CD14-positive monocyte (primary cell): ENCODE results near the gene GGA2. TPM values are rescaled to one million over a fixed set of nuclear protein-coding genes. Genes with fewer than 3 reads are reported as not detected.

Source experiments
- DNase-seq, 3 donors: peaks; one replicate each; pipeline ENCODE4 v3.0.0-alpha.2; 2011 to 2022
- H2AFZ ChIP-seq: 2 replicates; pipeline ENCODE4 v1.6.0; 2012; ENCODE audit warnings: mild to moderate bottlenecking, low read depth, low read length, inconsistent platforms; ENCODE audit not compliant: insufficient read depth, poor library complexity, severe bottlenecking
- H3K27ac ChIP-seq, 2 donors: 1 replicate in 1 of 2; 2 replicates in 1 of 2; pipeline ENCODE4 v1.5.1; 2012 to 2013; ENCODE audit warnings: low read length in 2 of 2, control low read depth in 1 of 2, inconsistent platforms in 1 of 2, low read depth in 1 of 2, mild to moderate bottlenecking in 1 of 2
- H3K27me3 ChIP-seq, 2 donors: one replicate each; pipeline versions ENCODE4 v1.6.0 to v1.6.1; 2011 to 2013; ENCODE audit warnings: low read length in 2 of 2; ENCODE audit not compliant: control insufficient read depth in 2 of 2, insufficient read depth in 2 of 2
- H3K36me3 ChIP-seq, 2 donors: replicated peaks in 1 of 2; 1 replicate in 1 of 2; 2 replicates in 1 of 2; pipeline versions ENCODE4 v1.5.1 to v1.6.1; 2012 to 2013; ENCODE audit warnings: low read length in 2 of 2, control low read depth in 1 of 2, inconsistent platforms in 1 of 2, mild to moderate bottlenecking in 1 of 2; ENCODE audit not compliant: insufficient read depth in 2 of 2, control insufficient read depth in 1 of 2
- H3K4me1 ChIP-seq, 2 donors: 1 replicate in 1 of 2; 2 replicates in 1 of 2; pipeline versions ENCODE4 v1.5.1 to v1.6.1; 2012 to 2013; ENCODE audit warnings: low read length in 2 of 2, control low read depth in 1 of 2, inconsistent platforms in 1 of 2, mild to moderate bottlenecking in 1 of 2, moderate library complexity in 1 of 2; ENCODE audit not compliant: insufficient read depth in 2 of 2, control insufficient read depth in 1 of 2
- H3K4me2 ChIP-seq: replicated peaks from 2 replicates; pipeline ENCODE3; 2012; ENCODE audit warnings: low read length, moderate library complexity, mild to moderate bottlenecking; ENCODE audit not compliant: poor library complexity, severe bottlenecking; ENCODE audit errors: extremely low read depth
- H3K4me3 ChIP-seq, 3 experiments: fragments of 200-600 bp in 1 of 3; sonication (generic) in 1 of 3; replicated peaks in 1 of 3; 1 replicate in 2 of 3; 2 replicates in 1 of 3; pipeline ENCODE4 v1.5.1; 2011 to 2013; ENCODE audit warnings: low read length in 3 of 3, mild to moderate bottlenecking in 3 of 3, control low read depth in 2 of 3, low read depth in 2 of 3, inconsistent platforms in 1 of 3, moderate library complexity in 1 of 3
- H3K79me2 ChIP-seq: 2 replicates; pipeline ENCODE4 v1.6.0; 2012; ENCODE audit warnings: mild to moderate bottlenecking, control low read depth, inconsistent platforms, low read length, moderate library complexity; ENCODE audit not compliant: insufficient read depth
- H3K9ac ChIP-seq: 2 replicates; pipeline ENCODE4 v1.6.0; 2017; ENCODE audit warnings: low read length, mild to moderate bottlenecking; ENCODE audit not compliant: insufficient read depth, poor library complexity, severe bottlenecking
- H3K9me3 ChIP-seq, 2 donors: replicated peaks in 1 of 2; 1 replicate in 1 of 2; 2 replicates in 1 of 2; pipeline versions ENCODE4 v1.5.1 to v1.6.1; 2012 to 2013; ENCODE audit warnings: low read length in 2 of 2, control low read depth in 1 of 2; ENCODE audit not compliant: control insufficient read depth in 1 of 2, insufficient read depth in 1 of 2
- H4K20me1 ChIP-seq: 2 replicates; pipeline ENCODE4 v1.6.0; 2012; ENCODE audit warnings: mild to moderate bottlenecking, low read length, control low read depth, moderate library complexity; ENCODE audit not compliant: insufficient read depth
- H3K27ac Mint-ChIP-seq, 7 donors: one replicate each; pipeline ENCODE4 v1.8.0; 2020; ENCODE audit warnings: mild to moderate bottlenecking in 7 of 7, mixed read lengths in 7 of 7, moderate library complexity in 6 of 7, inconsistent platforms in 2 of 7
- H3K27me3 Mint-ChIP-seq, 3 donors: one replicate each; pipeline ENCODE4 v1.8.0; 2021 to 2022; ENCODE audit warnings: low read depth in 3 of 3, mild to moderate bottlenecking in 3 of 3, mixed read lengths in 3 of 3, moderate library complexity in 3 of 3, inconsistent platforms in 1 of 3
- H3K36me3 Mint-ChIP-seq, 2 donors: one replicate each; pipeline ENCODE4 v1.8.0; 2020; ENCODE audit warnings: mixed read lengths in 2 of 2, inconsistent platforms in 1 of 2, mild to moderate bottlenecking in 1 of 2
- H3K4me1 Mint-ChIP-seq: one replicate; pipeline ENCODE4 v1.8.0; 2020; ENCODE audit warnings: mild to moderate bottlenecking, mixed read lengths
- H3K4me3 Mint-ChIP-seq, 2 donors: one replicate each; pipeline ENCODE4 v1.8.0; 2020; ENCODE audit warnings: mild to moderate bottlenecking in 2 of 2, mixed read lengths in 2 of 2, moderate library complexity in 1 of 2
- H3K9me3 Mint-ChIP-seq, 7 donors: one replicate each; pipeline ENCODE4 v1.8.0; 2020 to 2022; ENCODE audit warnings: mixed read lengths in 7 of 7, mild to moderate bottlenecking in 6 of 7, moderate library complexity in 6 of 7, inconsistent platforms in 2 of 7
- CTCF ChIP-seq: fragments of 200-600 bp; IDR thresholded peaks from one replicate; pipeline ENCODE4 v1.8.0; 2022; ENCODE audit warnings: antibody characterized with exemption, mild to moderate bottlenecking
- WGBS: methylation state at CpG from one replicate; pipeline ENCODE4 v1.1.5; 2013; ENCODE audit warnings: missing lambda C conversion rate; ENCODE audit not compliant: insufficient coverage; 5-methylcytosine and 5-hydroxymethylcytosine counted together
- intact Hi-C, 2 donors: fragments of 100-400 bp; cut with micrococcal nuclease; formaldehyde crosslinking; loops; one replicate each; pipeline versions ENCODE4 v1.15.0 to v1.15.1; 2023
- polyA plus RNA-seq, 3 donors: library from polyadenylated mRNA; depleted of rRNA in 1 of 3; unstranded in 2 of 3; stranded (reverse) in 1 of 3; fragments of 300-500 nt in 2 of 3; fragments of >200 nt in 1 of 3; fragmentation: Illumina TruSeq in 2 of 3; gene quantifications; 1 replicate in 2 of 3; 2 replicates in 1 of 3; pipeline ENCODE4 v1.2.3, GENCODE V29; 2012 to 2021

The GGA2 gene
- polyA plus RNA-seq, 3 donors, result 37.5 to 55.4 (median 49.5) TPM

- Histone ChIP-seq H3K4me1 (peaks cover 70 to 72% of the 10 kb centered on the region in 2 donors), H4K20me1 (peaks cover 83% of the 10 kb centered on the region)
- 94% methylated on average over 18 of the region's 20 CpGs for WGBS
Measured at GRCh38 chr16:23500212-23500861, 10.0 kb downstream of the GGA2 start.

GRCh38 chr16:23499801-23500200, 10.5 kb downstream of the GGA2 start:
- Histone ChIP-seq H3K27me3 (no peaks in the 10 kb centered on the region), H3K4me2 (no peak overlapping the region), H3K79me2 (peaks cover 100% of the 10 kb centered on the region), H2AFZ (no peak overlapping the region), H3K4me3 (no peak overlapping the region), H3K27ac (peak overlapping the region in 1 of 2 donors; percentile 70), H3K9me3 (no peaks in the 10 kb centered on the region), H4K20me1 (peaks cover 78% of the 10 kb centered on the region), H3K9ac (no peak overlapping the region), H3K4me1 (peaks cover 65 to 67% of the 10 kb centered on the region in 2 donors), H3K36me3 (peaks cover 8 to 20% of the 10 kb centered on the region in 2 donors)
- Mint-ChIP-seq H3K4me1 (peaks cover 64% of the 10 kb centered on the region), H3K36me3 (peaks cover 29 to 36% of the 10 kb centered on the region in 2 donors), H3K27ac (peak overlapping the region in 6 of 7 donors; percentile 4 to 86 (median 64)), H3K27me3 (no peaks in the 10 kb centered on the region), H3K9me3 (peaks cover 0 to 1% (median 0%) of the 10 kb centered on the region in 7 donors), H3K4me3 (no peak overlapping the region)
- intact Hi-C loops, result loop anchor here (10.0 kb wide), 2 partner anchors 45 kb away; partner anchors contain the start of gene COG7 (in 1 of the 2)
- no peak for TF ChIP-seq CTCF
- no peak for DNase-seq
- WGBS, result 84% methylated on average over 4 of the region's 7 CpGs

More at GRCh38 chr16:23500212-23500861, 10.0 kb downstream of the GGA2 start:
- no peak for DNase-seq
- intact Hi-C loops, result loop anchor here in 1 of 2 donors (10.0 kb wide), 1 partner anchor 46 kb away; the partner anchor contains the start of gene COG7
- Mint-ChIP-seq H3K27ac (peak overlapping the region; percentile 40 to 86 (median 60)), H3K27me3 (no peaks in the 10 kb centered on the region), H3K9me3 (peaks cover 0 to 1% (median 0%) of the 10 kb centered on the region in 7 donors), H3K36me3 (peaks cover 24 to 32% of the 10 kb centered on the region in 2 donors), H3K4me1 (peaks cover 69% of the 10 kb centered on the region), H3K4me3 (no peak overlapping the region)
- no peaks in the 10 kb centered on the region for H3K9me3 ChIP-seq
- no peak overlapping the region for H3K4me3 ChIP-seq
- peak overlapping the region; percentile 23 to 70 for H3K27ac ChIP-seq
- TF ChIP-seq CTCF, result no peak
- peaks cover 5 to 14% of the 10 kb centered on the region in 2 donors for H3K36me3 ChIP-seq
- H2AFZ ChIP-seq, result no peak overlapping the region
- H3K4me2 ChIP-seq, result no peak overlapping the region
- H3K79me2 ChIP-seq, result peaks cover 100% of the 10 kb centered on the region
- H3K9ac ChIP-seq, result no peak overlapping the region
- H3K27me3 ChIP-seq, result no peaks in the 10 kb centered on the region
